Transverse colon (tissue), 4 donors: Measurements from ENCODE around the gene ITPR2. TPM values are rescaled to one million over a fixed set of nuclear protein-coding genes. Genes with fewer than 3 reads are reported as not detected.
A peak's percentile ranks its signal among the peaks of the same experiment; 100 is the strongest.

Experiments
- DNase-seq: peaks from one replicate; pipeline ENCODE4 v3.0.0-alpha.2; 2019
- H3K27ac ChIP-seq, 4 donors: fragments of 200-600 bp; sonication (generic); 2 replicates each; pipeline ENCODE4 v1.5.1; 2016 to 2018; ENCODE audit warnings: inconsistent platforms in 4 of 4
- H3K27me3 ChIP-seq: fragments of 200-600 bp; sonication (generic); 2 replicates; pipeline ENCODE4 v1.5.1; 2017; ENCODE audit warnings: inconsistent platforms
- H3K36me3 ChIP-seq, 4 donors: fragments of 200-600 bp; sonication (generic); 2 replicates each; pipeline ENCODE4 v1.5.1; 2017 to 2019; ENCODE audit warnings: inconsistent platforms in 4 of 4
- H3K4me1 ChIP-seq, 4 donors: fragments of 200-600 bp; sonication (generic); 2 replicates each; pipeline ENCODE4 v1.5.1; 2017 to 2020; ENCODE audit warnings: inconsistent platforms in 4 of 4
- H3K4me3 ChIP-seq, 4 donors: fragments of 200-600 bp; sonication (generic); 1 replicate in 1 of 4; 2 replicates in 3 of 4; pipeline versions ENCODE4 v1.5.1 to v1.6.1; 2017 to 2019; ENCODE audit warnings: inconsistent platforms in 4 of 4
- H3K9me3 ChIP-seq, 2 donors: fragments of 200-600 bp; sonication (generic); 2 replicates each; pipeline ENCODE4 v1.5.1; 2017 to 2019; ENCODE audit warnings: inconsistent platforms in 2 of 2
- EP300 ChIP-seq: sonication (generic); formaldehyde crosslinking; IDR thresholded peaks from one replicate; pipeline ENCODE4 v1.6.1; 2017; ENCODE audit warnings: antibody characterized with exemption, low read depth
- POLR2A ChIP-seq: fragments of 450-650 bp; IDR thresholded peaks from one replicate; pipeline ENCODE4 v1.6.1; 2016; ENCODE audit warnings: antibody characterized with exemption, mild to moderate bottlenecking, moderate library complexity
- POLR2AphosphoS5 ChIP-seq, 3 donors: sonication (generic); formaldehyde crosslinking; IDR thresholded peaks; one replicate each; pipeline ENCODE4 v1.6.1; 2016; ENCODE audit warnings: antibody characterized with exemption in 3 of 3
- WGBS, 2 donors: methylation state at CpG; one replicate each; pipeline ENCODE4 v1.1.5; 2018; ENCODE audit warnings: low coverage in 1 of 2; 5-methylcytosine and 5-hydroxymethylcytosine counted together
- in situ Hi-C, 4 donors: fragments of 200-750 bp; cut with MboI; loops; one replicate each; pipeline versions ENCODE4 v1.15.0 to v1.15.1; 2017; ENCODE audit warnings: low sequenced_read_pairs in 3 of 4, low pct_ligation_motif_present in 1 of 4, low pct_unique_long_range_greater_than_20kb in 1 of 4
- intact Hi-C: fragments of 100-400 bp; cut with DNase I; formaldehyde crosslinking; loops from one replicate; pipeline ENCODE4 v1.15.1; 2023; ENCODE audit warnings: low total_unique reads
- total RNA-seq, 4 donors: library from RNA; depleted of rRNA; stranded (reverse); fragments of >200 nt; gene quantifications; one replicate each; pipeline ENCODE4 v1.1.0, GENCODE V29; 2016
- TF ChIP-seq, protein P1 (sequence below), 5 experiments: fragments of 200-600 bp in 3 of 5; fragments of 450-650 bp in 2 of 5; sonication (generic) in 3 of 5; IDR thresholded peaks; 1 replicate in 2 of 5; 2 replicates in 3 of 5; pipeline ENCODE4 v1.5.1; 2016 to 2017; ENCODE audit warnings: antibody characterized with exemption in 5 of 5, inconsistent platforms in 3 of 5, mild to moderate bottlenecking in 2 of 5, moderate library complexity in 1 of 5

Gene ITPR2
- total RNA-seq, 4 donors from 2014 or later, result 29.8 to 60.5 (median 41.2) TPM

DNA sequence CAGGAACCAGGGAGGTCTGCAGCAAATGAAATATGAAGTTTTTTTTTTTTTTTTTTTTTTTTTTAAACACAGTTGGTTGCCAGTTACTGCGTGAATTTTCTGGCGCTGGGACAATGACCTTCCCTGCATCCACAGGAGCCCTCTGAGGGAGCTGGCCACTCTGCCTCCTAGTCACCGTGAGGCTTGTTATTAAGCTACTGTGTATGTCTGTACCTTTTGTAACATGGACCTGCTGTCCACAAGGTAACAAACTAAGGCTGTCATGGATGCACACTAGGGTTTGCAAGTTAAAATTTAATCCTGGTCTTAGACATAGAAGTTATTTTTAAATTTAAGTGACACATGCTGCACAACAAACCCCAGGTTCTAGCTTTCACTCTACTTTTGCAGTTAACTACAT, 426.6 kb downstream of the ITPR2 start:
- no peak for TF ChIP-seq POLR2A
- TF ChIP-seq, protein P1, sequence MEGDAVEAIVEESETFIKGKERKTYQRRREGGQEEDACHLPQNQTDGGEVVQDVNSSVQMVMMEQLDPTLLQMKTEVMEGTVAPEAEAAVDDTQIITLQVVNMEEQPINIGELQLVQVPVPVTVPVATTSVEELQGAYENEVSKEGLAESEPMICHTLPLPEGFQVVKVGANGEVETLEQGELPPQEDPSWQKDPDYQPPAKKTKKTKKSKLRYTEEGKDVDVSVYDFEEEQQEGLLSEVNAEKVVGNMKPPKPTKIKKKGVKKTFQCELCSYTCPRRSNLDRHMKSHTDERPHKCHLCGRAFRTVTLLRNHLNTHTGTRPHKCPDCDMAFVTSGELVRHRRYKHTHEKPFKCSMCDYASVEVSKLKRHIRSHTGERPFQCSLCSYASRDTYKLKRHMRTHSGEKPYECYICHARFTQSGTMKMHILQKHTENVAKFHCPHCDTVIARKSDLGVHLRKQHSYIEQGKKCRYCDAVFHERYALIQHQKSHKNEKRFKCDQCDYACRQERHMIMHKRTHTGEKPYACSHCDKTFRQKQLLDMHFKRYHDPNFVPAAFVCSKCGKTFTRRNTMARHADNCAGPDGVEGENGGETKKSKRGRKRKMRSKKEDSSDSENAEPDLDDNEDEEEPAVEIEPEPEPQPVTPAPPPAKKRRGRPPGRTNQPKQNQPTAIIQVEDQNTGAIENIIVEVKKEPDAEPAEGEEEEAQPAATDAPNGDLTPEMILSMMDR (IDR thresholded peaks at IDR 0.05), result no peak
- no peak for TF ChIP-seq EP300
- no peak for TF ChIP-seq POLR2AphosphoS5 (IDR thresholded peaks at IDR 0.05)
- Histone ChIP-seq H3K36me3 (peaks cover 0 to 6% (median 0%) of the 10 kb centered on the region in 4 donors), H3K4me3 (no peak overlapping the region), H3K27ac (no peak overlapping the region), H3K9me3 (no peaks in the 10 kb centered on the region), H3K27me3 (no peaks in the 10 kb centered on the region), H3K4me1 (no peaks in the 10 kb centered on the region)
- intact Hi-C loops (no loop called here), in situ Hi-C loops (loop anchor here in 3 of 4 donors (25.0 kb wide), 2 partner anchors 294 to 319 kb away; no protein-coding TSS in a partner anchor)
- no peak for DNase-seq
- WGBS, 2 donors, result 60 to 83% methylated on average over 1 to 3 of the region's 3 CpGs

GRCh38 chr12:26403601-26404000, 429.4 kb downstream of the ITPR2 start:
- H3K36me3 ChIP-seq, result no peaks in the 10 kb centered on the region
- 93 to 96% methylated on average over 5 of the region's 5 CpGs for WGBS, 2 donors
- TF ChIP-seq EP300 (no peak), POLR2A (no peak), POLR2AphosphoS5 (IDR thresholded peaks at IDR 0.05) (no peak)
- TF ChIP-seq, protein P1 (IDR thresholded peaks at IDR 0.05), result no peak
- H3K4me1 ChIP-seq, result no peaks in the 10 kb centered on the region
- in situ Hi-C loops, result loop anchor here in 3 of 4 donors (25.0 kb wide), 2 partner anchors 291 to 316 kb away; no protein-coding TSS in a partner anchor
- DNase-seq, result no peak
- intact Hi-C loops, result loop anchor here (5.0 kb wide), 1 partner anchor 879 kb away; no protein-coding TSS in a partner anchor
- H3K9me3 ChIP-seq, result no peaks in the 10 kb centered on the region
- no peaks in the 10 kb centered on the region for H3K27me3 ChIP-seq
- no peak overlapping the region for H3K27ac ChIP-seq
- H3K4me3 ChIP-seq, result no peak overlapping the region

DNA sequence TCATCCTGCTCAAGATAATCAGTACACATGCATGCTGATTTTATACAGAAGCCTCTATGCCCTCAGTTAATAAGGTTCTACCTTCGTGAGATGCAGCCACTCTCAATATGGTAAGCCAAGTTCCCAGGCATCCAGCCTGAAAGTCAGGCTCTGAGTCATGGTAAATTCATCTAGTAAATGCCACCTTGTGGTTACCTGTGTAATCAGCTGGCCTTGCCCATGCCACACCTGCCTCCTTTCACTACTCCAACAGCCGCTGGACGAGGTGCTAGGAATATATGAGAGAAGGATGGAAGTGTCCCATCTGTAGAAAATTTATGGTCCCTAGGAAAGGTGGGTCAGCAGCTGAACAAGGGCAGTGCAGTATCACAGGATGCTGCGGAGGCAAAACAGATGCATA, 430.3 kb downstream of the ITPR2 start:
- no peak for TF ChIP-seq POLR2A
- TF ChIP-seq, protein P1 (IDR thresholded peaks at IDR 0.05), result peak; percentile 28 to 68 (median 45)
- Histone ChIP-seq H3K4me1 (no peaks in the 10 kb centered on the region), H3K36me3 (no peaks in the 10 kb centered on the region), H3K9me3 (no peaks in the 10 kb centered on the region), H3K27me3 (no peaks in the 10 kb centered on the region), H3K27ac (no peak overlapping the region), H3K4me3 (no peak overlapping the region)
- in situ Hi-C loops, result loop anchor here in 3 of 4 donors (25.0 kb wide), 2 partner anchors 290 to 315 kb away; no protein-coding TSS in a partner anchor
- peak; percentile 46 for DNase-seq
- intact Hi-C loops, result loop anchor here (5.0 kb wide), 1 partner anchor 880 kb away; no protein-coding TSS in a partner anchor
- WGBS, 2 donors, result 56 to 70% methylated on average over 4 of the region's 4 CpGs

DNA sequence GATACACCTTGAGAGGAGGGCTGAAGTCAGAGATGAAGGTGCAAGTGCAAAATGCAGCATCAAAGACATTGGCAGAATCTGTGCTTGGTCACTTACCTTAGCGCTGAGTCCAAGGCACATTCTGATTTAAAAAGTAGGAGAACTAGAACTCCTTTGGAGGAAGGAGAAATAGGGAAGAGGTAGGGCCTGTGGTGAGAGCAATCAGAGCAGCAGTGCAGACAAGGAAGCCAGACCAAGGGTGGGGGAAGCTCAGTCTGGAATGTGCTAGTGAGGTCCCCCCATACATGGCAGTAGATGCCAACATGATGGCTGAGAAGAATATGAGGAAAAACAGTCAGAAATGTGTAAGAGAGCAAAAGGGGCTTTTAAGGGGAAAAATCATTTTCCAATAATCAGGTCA, 431.1 kb downstream of the ITPR2 start:
- H3K27ac ChIP-seq, result no peak overlapping the region
- in situ Hi-C loops (loop anchor here in 3 of 4 donors (25.0 kb wide), 2 partner anchors 290 to 315 kb away; no protein-coding TSS in a partner anchor), intact Hi-C loops (loop anchor here (5.0 kb wide), 1 partner anchor 880 kb away; no protein-coding TSS in a partner anchor)
- no peaks in the 10 kb centered on the region for H3K4me1 ChIP-seq
- DNase-seq, result no peak
- H3K36me3 ChIP-seq, result no peaks in the 10 kb centered on the region
- TF ChIP-seq EP300 (no peak), POLR2AphosphoS5 (IDR thresholded peaks at IDR 0.05) (no peak), POLR2A (no peak)
- TF ChIP-seq, protein P1 (IDR thresholded peaks at IDR 0.05), result no peak
- H3K27me3 ChIP-seq, result no peaks in the 10 kb centered on the region
- no peaks in the 10 kb centered on the region for H3K9me3 ChIP-seq
- WGBS, 2 donors, result 60 to 96% methylated on average over 1 of the region's 1 CpG
- no peak overlapping the region for H3K4me3 ChIP-seq
